ENCODE results near the gene LRRC10B.
"Not testable (repeated sequence)": the region's sequence is repeated elsewhere in the genome, so short reads cannot be mapped to it uniquely, and the experiment has no call there.

The LRRC10B gene

DNA sequence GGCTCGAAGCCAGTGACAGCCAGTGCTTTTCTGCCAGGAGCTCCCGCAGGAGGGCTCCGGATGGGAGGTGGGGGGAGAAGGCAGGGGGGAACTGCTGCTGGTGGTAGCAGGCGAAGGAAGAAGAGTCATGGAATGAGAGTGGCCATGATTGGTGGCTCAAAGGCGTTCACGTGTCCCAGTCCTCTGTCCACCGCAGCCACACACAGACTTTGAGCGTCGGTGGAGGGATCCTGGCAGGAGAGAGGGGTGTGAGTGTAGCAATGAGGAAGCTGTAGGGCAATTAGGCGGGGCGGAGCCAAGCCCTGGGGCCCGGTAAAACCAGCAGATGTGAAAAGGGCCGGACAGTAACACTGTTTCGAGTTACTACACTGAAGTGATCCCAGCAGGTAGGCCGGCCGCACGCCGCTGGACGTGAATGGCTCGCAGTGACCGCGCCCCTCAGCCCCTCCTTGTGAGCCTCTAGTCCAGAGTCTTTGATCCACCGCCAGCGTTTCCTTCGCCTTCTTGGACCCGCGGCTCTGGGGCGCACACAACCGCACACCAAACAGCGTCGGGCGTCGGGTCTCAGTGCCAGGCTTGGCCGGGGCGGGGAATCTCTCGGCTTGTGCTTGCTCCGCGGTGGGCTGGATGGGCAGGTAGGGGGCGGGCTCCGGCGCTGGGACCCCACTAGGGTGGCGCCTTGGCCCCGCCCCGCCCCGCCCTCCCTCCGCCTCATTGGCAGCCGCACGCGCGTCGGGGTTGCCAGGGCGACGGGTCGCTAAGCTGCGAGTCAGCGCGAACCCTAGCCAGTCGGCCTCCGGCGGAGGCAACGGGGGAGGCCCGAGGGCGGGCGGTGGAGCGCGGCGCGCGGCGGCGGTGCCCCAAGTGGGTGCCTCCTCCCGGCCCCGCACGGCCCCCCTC, at the start of gene LRRC10B:
TSS of gene LRRC10B (plus strand) at position 788 of the 900 bp plus-strand sequence. CDS start 250 bp downstream, outside the sequence.
- DNase-seq = peak; percentile 66

GRCh38 chr11:61460474-61460881, 48.1 kb upstream of the LRRC10B start:
- peak; percentile 73 for DNase-seq

- DNase-seq = no peak
These were observed 47.6 kb upstream of the LRRC10B start for GRCh38 chr11:61460986-61461385.

- DNase-seq = not testable (repeated sequence)
These were observed 40.9 kb upstream of the LRRC10B start for GRCh38 chr11:61467602-61468001.

- no peak for DNase-seq
These were observed 40.5 kb upstream of the LRRC10B start for GRCh38 chr11:61468002-61468401.

- no peak for DNase-seq
These were observed 36.3 kb upstream of the LRRC10B start for GRCh38 chr11:61472282-61472681.

GRCh38 chr11:61472868-61473267, 35.7 kb upstream of the LRRC10B start:
- no peak for DNase-seq

- no peak for DNase-seq
These were observed 35.1 kb upstream of the LRRC10B start for GRCh38 chr11:61473370-61474012.

DNA sequence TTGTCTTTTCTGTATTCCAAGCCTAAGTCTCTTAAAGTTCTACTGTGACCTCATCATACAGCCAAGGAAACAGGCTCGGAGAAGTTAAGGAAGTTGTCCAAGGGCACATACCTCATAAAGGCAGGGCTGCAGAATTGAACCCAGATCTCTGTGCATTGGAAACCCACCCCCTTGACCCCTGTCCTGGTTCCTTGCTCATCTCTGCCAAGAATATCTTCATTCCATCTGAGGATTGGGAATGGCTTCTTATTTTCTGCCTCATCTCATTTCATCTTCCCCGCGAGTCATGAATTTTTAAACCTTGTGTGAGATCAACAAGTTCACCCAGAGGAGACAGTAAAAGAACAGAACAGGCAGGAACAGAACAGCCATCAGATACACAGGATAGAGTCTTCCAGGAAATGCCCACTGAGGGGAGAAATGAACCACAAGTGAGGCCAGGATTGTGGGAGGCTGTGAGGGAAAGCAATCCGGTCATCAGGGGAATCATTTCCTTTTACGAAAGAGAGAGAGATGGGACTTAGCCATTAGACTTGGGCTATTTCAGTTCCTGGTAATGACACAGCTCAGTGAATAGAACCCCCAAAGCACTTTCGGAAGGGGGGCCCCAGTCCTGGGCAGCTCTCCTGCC, 34.4 kb upstream of the LRRC10B start:
- no peak for DNase-seq

GRCh38 chr11:61475433-61475832, 33.1 kb upstream of the LRRC10B start:
- DNase-seq = no peak

DNA sequence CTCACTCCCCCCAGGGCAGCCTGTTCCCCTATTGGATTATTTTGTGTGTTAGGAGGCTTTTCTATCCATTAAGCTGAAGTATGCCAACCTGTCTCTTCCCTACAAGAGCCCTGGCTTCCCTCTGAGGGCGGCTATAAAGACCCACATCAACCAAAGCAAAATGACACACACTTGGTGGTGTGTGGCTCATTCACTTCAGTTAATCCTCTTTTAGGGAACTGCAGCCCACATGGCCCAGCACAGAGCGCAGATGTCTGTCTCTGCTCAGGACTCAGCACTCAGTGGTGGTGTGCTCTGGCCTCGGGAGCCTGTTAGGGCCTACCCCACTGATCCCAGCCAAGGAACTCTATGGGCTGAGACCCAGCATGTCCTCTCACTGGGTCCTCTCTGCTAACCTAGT, 32.2 kb upstream of the LRRC10B start:
- DNase-seq = no peak

GRCh38 chr11:61477126-61477525, 31.4 kb upstream of the LRRC10B start:
- DNase-seq = no peak

- peak; percentile 69 for DNase-seq
These were observed 30.8 kb upstream of the LRRC10B start for GRCh38 chr11:61477727-61478148.

- DNase-seq = not testable (repeated sequence)
These were observed 29.0 kb upstream of the LRRC10B start for GRCh38 chr11:61479360-61480058.

- DNase-seq = no peak
These were observed 28.1 kb upstream of the LRRC10B start for GRCh38 chr11:61480261-61480993.

DNA sequence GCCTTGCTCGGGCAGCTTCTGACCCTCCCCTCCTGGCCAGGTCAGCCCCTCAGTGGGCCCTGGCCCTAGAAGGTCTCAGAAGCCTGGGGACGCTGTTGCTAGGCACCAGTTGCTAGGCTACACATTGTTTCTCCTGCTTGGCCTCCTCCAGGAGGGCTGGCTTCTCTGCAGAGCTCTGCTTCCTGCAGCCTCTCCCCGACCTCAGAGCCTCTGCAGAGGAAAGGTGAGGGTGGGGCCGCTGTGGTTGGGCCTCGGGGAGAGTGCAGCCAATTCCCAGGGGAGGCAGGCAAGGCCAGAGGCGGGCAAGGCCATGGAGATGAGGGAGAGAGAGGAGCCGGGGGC, 27.6 kb upstream of the LRRC10B start:
- DNase-seq = peak; percentile 61

DNA sequence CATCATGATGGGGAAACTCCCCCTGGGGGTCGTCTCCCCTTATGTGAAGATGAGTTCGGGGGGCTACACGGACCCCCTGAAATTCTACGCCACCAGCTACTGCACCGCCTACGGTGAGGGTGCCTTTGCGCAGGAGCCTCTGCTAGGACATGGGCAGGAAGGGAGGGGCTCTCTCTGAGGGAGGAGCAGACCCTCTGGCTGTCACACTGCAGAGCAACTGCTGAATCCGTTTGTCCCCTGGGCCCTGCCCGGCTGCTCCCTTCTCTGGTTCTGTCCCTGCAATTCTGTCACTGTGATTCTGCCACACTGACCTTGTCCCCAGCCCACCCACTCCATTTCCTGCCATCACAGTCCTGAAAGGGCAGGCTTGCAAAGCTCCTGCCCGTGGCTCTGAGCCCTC, 26.7 kb upstream of the LRRC10B start:
- DNase-seq = no peak

DNA sequence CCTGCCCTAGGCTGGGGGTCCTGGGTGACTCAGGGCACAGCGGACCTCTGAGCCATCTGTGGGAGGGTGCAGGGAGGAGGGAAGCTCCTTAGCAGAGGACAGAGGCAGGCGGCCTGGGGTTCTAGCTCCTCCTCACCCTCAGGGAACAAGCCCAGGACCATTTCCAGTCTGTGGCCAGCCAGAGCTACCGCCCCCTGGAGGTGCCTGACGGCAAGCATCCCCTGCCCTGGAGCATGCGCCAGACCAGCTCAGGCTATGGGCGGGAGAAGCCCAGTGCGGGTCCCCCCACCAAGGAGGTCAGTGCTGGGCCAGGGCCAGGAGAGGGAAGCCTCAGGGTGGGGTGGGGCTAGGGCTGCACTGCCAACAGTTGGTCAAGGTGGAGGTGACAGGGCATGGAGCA, 26.0 kb upstream of the LRRC10B start:
- DNase-seq = no peak

GRCh38 chr11:61484541-61484940, 24.0 kb upstream of the LRRC10B start:
- DNase-seq = no peak

GRCh38 chr11:61485080-61485479, 23.5 kb upstream of the LRRC10B start:
- no peak for DNase-seq

- DNase-seq = no peak
These were observed 22.4 kb upstream of the LRRC10B start for GRCh38 chr11:61486011-61486620.

DNA sequence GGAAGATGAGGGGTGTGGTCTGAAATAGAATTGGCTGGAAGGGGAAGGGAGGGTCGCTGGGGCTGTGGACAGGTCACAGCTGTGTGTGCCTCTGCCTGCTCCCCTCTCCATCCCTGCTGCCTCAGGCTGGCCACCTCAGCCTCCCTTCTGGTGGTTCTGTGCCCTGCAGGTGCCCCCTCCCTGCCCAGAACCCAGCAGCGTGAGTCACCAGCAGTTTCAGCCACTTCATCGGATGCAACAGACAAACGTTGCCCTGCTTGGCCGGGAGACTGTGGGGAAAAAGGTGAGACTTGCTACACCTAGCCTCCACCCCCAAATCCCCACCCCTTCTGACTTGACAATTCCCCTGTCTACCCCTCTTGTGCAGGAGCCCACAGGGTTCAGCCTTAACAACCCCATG, 21.8 kb upstream of the LRRC10B start:
- DNase-seq = no peak
